Caco-2 (cell line): ENCODE data around the gene P3H1. TPM values are rescaled to one million over a fixed set of nuclear protein-coding genes. Genes with fewer than 3 reads are reported as not detected.
A peak's percentile ranks its signal among the peaks of the same experiment; 100 is the strongest.
"Not testable (repeated sequence)": the region's sequence is repeated elsewhere in the genome, so short reads cannot be mapped to it uniquely, and the experiment has no call there.

Experiments used
- BruUV-seq: library from RNA; stranded (reverse); fragments of 400-500 nt; replicated peaks from 2 replicates; lab custom pipeline; 2021; lab: Mats Ljungman, UMichigan
- CTCF ChIA-PET: fragments of 300-600 bp; sonication (Branson Sonifier 250); formaldehyde crosslinking; loops from one replicate; lab custom pipeline; 2022; ENCODE audit warnings: antibody characterized with exemption; lab: Charles Lee
- POLR2A ChIA-PET: fragments of 300-600 bp; sonication (Branson Sonifier 250); formaldehyde crosslinking; loops from one replicate; lab custom pipeline; 2022; ENCODE audit warnings: antibody characterized with exemption; lab: Charles Lee
- DNase-seq, 2 experiments: peaks; one replicate each; pipeline versions ENCODE4 v3.0.0 to v3.0.0-alpha.2; 2020 to 2022
- H3K27me3 ChIP-seq: replicated peaks from 2 replicates; pipeline ENCODE4 v1.6.0; 2011; ENCODE audit warnings: low read length; ENCODE audit not compliant: control insufficient read depth, insufficient read depth
- H3K36me3 ChIP-seq: 2 replicates; pipeline ENCODE4 v1.5.1; 2011; ENCODE audit warnings: low read length; ENCODE audit not compliant: control insufficient read depth, insufficient read depth
- H3K4me1 ChIP-seq: fragments of 250-450 bp; sonication (Bioruptor Pico); 2 replicates; pipeline ENCODE4 v1.5.1; 2020; ENCODE audit warnings: mild to moderate bottlenecking
- H3K4me3 ChIP-seq: 2 replicates; pipeline ENCODE4 v1.5.1; 2011; ENCODE audit warnings: low read depth, mild to moderate bottlenecking, control low read depth, low read length
- H3K9me3 ChIP-seq: fragments of 250-450 bp; sonication (Bioruptor Pico); 2 replicates; pipeline ENCODE4 v1.5.1; 2020; ENCODE audit warnings: mild to moderate bottlenecking, moderate library complexity
- H3K27ac Mint-ChIP-seq: one replicate; pipeline ENCODE4 v1.8.0; 2022; ENCODE audit warnings: mixed read lengths; ENCODE audit not compliant: unreplicated experiment
- H3K27me3 Mint-ChIP-seq: one replicate; pipeline ENCODE4 v1.8.0; 2022; ENCODE audit warnings: mixed read lengths; ENCODE audit not compliant: insufficient read depth, unreplicated experiment
- H3K36me3 Mint-ChIP-seq: one replicate; pipeline ENCODE4 v1.8.0; 2022; ENCODE audit warnings: mild to moderate bottlenecking, mixed read lengths; ENCODE audit not compliant: insufficient read depth, unreplicated experiment
- H3K4me1 Mint-ChIP-seq: one replicate; pipeline ENCODE4 v1.8.0; 2022; ENCODE audit warnings: low read depth, mixed read lengths; ENCODE audit not compliant: unreplicated experiment
- H3K4me3 Mint-ChIP-seq: one replicate; pipeline ENCODE4 v1.8.0; 2022; ENCODE audit warnings: mild to moderate bottlenecking, moderate library complexity, mixed read lengths; ENCODE audit not compliant: unreplicated experiment
- H3K9me3 Mint-ChIP-seq: one replicate; pipeline ENCODE4 v1.8.0; 2022; ENCODE audit warnings: mixed read lengths; ENCODE audit not compliant: unreplicated experiment
- CTCF ChIP-seq, 2 experiments: fragments of 200-600 bp in 1 of 2; IDR thresholded peaks; 1 replicate in 1 of 2; 2 replicates in 1 of 2; pipeline versions ENCODE4 v1.5.1 to v1.8.0; 2011 to 2022; ENCODE audit warnings: antibody characterized with exemption in 1 of 2, control low read depth in 1 of 2, inconsistent platforms in 1 of 2, low read depth in 1 of 2, low read length in 1 of 2, mild to moderate bottlenecking in 1 of 2, moderate library complexity in 1 of 2; ENCODE audit not compliant: insufficient read depth in 1 of 2, severe bottlenecking in 1 of 2, unreplicated experiment in 1 of 2
- intact Hi-C: fragments of 100-400 bp; cut with micrococcal nuclease; formaldehyde crosslinking; loops from one replicate; pipeline ENCODE4 v1.10.0; 2022; ENCODE audit not compliant: unreplicated experiment
- total RNA-seq: library from RNA; stranded (reverse); gene quantifications from 2 replicates; pipeline ENCODE4 v1.2.3, GENCODE V29; 2022

The P3H1 gene
- total RNA-seq, 1 experiment from 2014 or later, result 20.5 TPM

- H3K4me3 Mint-ChIP-seq, result no peak overlapping the region
- POLR2A ChIA-PET, result no interaction called here
These were observed 36.8 kb downstream of the P3H1 start for GRCh38 chr1:42730002-42730401.

GRCh38 chr1:42725820-42726219 lies 41.0 kb downstream of the P3H1 start:
- BruUV-seq, intact Hi-C loops, H3K36me3 ChIP-seq, H3K27me3 Mint-ChIP-seq, H3K9me3 Mint-ChIP-seq, H3K4me1 Mint-ChIP-seq, H3K4me1 ChIP-seq, DNase-seq, H3K9me3 ChIP-seq, H3K27ac Mint-ChIP-seq, H3K4me3 ChIP-seq, H3K36me3 Mint-ChIP-seq, H3K27me3 ChIP-seq, H3K4me3 Mint-ChIP-seq: not testable (repeated sequence)
- ChIA-PET POLR2A (interaction anchor here (1.5 kb wide), 1 partner anchor 44 kb away, joined by 18 read pairs; the partner anchor contains the start of gene YBX1), CTCF (interaction anchor here (0.6 kb wide), 2 partner anchors 552 to 564 kb away, joined by 3 read pairs; no protein-coding TSS in a partner anchor)

More at GRCh38 chr1:42730002-42730401, 36.8 kb downstream of the P3H1 start:
- H3K9me3 ChIP-seq, result no peaks in the 10 kb centered on the region
- DNase-seq, result no peak
- no peaks in the 10 kb centered on the region for H3K27me3 ChIP-seq
- Mint-ChIP-seq H3K27me3 (no peaks in the 10 kb centered on the region), H3K4me1 (no peaks in the 10 kb centered on the region), H3K27ac (no peak overlapping the region), H3K9me3 (no peaks in the 10 kb centered on the region), H3K36me3 (no peaks in the 10 kb centered on the region)
- intact Hi-C loops, result no loop called here
- CTCF ChIA-PET, result interaction anchor here (0.7 kb wide), 1 partner anchor 48 kb away, joined by 4 read pairs; the partner anchor contains the start of gene YBX1
- no peaks in the 10 kb centered on the region for H3K36me3 ChIP-seq
- H3K4me3 ChIP-seq, result no peak overlapping the region
- H3K4me1 ChIP-seq, result peaks cover 11% of the 10 kb centered on the region; the same call in 1 of the 2 replicates
- TF ChIP-seq CTCF (IDR thresholded peaks at IDR 0.05; ENCODE audit: insufficient read depth in 1 of 2, low read depth in 1 of 2, low read length in 1 of 2, severe bottlenecking in 1 of 2, unreplicated experiment in 1 of 2), result no peak
- BruUV-seq, result no TSS peak

- H3K4me3 Mint-ChIP-seq, result no peak overlapping the region
- Histone ChIP-seq H3K27me3 (no peaks in the 10 kb centered on the region), H3K36me3 (no peaks in the 10 kb centered on the region), H3K4me3 (no peak overlapping the region), H3K4me1 (no peaks in the 10 kb centered on the region), H3K9me3 (no peaks in the 10 kb centered on the region)
- DNase-seq, result no peak
- CTCF ChIA-PET, result interaction anchor here (0.6 kb wide), 1 partner anchor 41 kb away, joined by 3 read pairs; the partner anchor contains the start of gene YBX1
- H3K36me3 Mint-ChIP-seq, result peaks cover 2% of the 10 kb centered on the region
- no peak overlapping the region for H3K27ac Mint-ChIP-seq
- no TSS peak for BruUV-seq
- H3K27me3 Mint-ChIP-seq, result no peaks in the 10 kb centered on the region
- H3K4me1 Mint-ChIP-seq, result no peaks in the 10 kb centered on the region
- POLR2A ChIA-PET, result no interaction called here
- no peak for TF ChIP-seq CTCF (IDR thresholded peaks at IDR 0.05; ENCODE audit: insufficient read depth in 1 of 2, low read depth in 1 of 2, low read length in 1 of 2, severe bottlenecking in 1 of 2, unreplicated experiment in 1 of 2)
- H3K9me3 Mint-ChIP-seq, result no peaks in the 10 kb centered on the region
- intact Hi-C loops, result no loop called here
These were observed 43.3 kb downstream of the P3H1 start for GRCh38 chr1:42723511-42723910.

- H3K9me3 ChIP-seq, H3K4me1 Mint-ChIP-seq, H3K27me3 ChIP-seq, H3K9me3 Mint-ChIP-seq, H3K27me3 Mint-ChIP-seq, intact Hi-C loops, DNase-seq, H3K4me3 ChIP-seq, H3K4me3 Mint-ChIP-seq, BruUV-seq, CTCF ChIA-PET, H3K4me1 ChIP-seq, H3K36me3 ChIP-seq: not testable (repeated sequence)
- Mint-ChIP-seq H3K36me3 (peaks cover 13% of the 10 kb centered on the region), H3K27ac (peak overlapping the region; percentile 69)
- POLR2A ChIA-PET, result interaction anchor here (0.6 kb wide), 1 partner anchor 403 kb away, joined by 4 read pairs; no protein-coding TSS in a partner anchor
These were observed 44.4 kb downstream of the P3H1 start for GRCh38 chr1:42722403-42722802.
